Neuron (in vitro differentiated cells): ENCODE data around the gene OSTF1.

Experiments
- H2AFZ ChIP-seq: one replicate; pipeline ENCODE4 v1.6.1; 2013; ENCODE audit warnings: low read depth, mild to moderate bottlenecking, inconsistent platforms, low read length, moderate library complexity
- H3K27me3 ChIP-seq: one replicate; pipeline ENCODE4 v1.6.1; 2013; ENCODE audit warnings: low read length; ENCODE audit not compliant: insufficient read depth
- H3K36me3 ChIP-seq: one replicate; pipeline ENCODE4 v1.6.1; 2013; ENCODE audit warnings: low read length; ENCODE audit not compliant: insufficient read depth
- H3K4me1 ChIP-seq: one replicate; pipeline ENCODE4 v1.6.1; 2013; ENCODE audit warnings: low read length; ENCODE audit not compliant: insufficient read depth
- H3K4me3 ChIP-seq: 2 replicates; pipeline ENCODE4 v1.5.1; 2013; ENCODE audit warnings: mild to moderate bottlenecking, low read length, moderate library complexity
- H3K9me3 ChIP-seq: one replicate; pipeline ENCODE4 v1.6.1; 2013; ENCODE audit warnings: low read length

Gene OSTF1

GRCh38 chr9:75087824-75088645, at the start of gene OSTF1, which contains the start of gene NMRK1:
TSS of gene OSTF1 (plus strand) at chr9:75088514. CDS start at chr9:75088693, 179 bp downstream.
TSS of gene NMRK1 (minus strand) at chr9:75088155. CDS start at chr9:75083115, 5,040 bp downstream.
- peak within 1 kb of the TSS; percentile 99 for H2AFZ ChIP-seq
- H3K9me3 ChIP-seq = no peaks in the 10 kb centered on the region
- peak within 1 kb of the TSS; percentile 89 for H3K4me3 ChIP-seq
- peaks cover 14% of the 10 kb centered on the region for H3K4me1 ChIP-seq
- no peaks in the 10 kb centered on the region for H3K36me3 ChIP-seq
- no peaks in the 10 kb centered on the region for H3K27me3 ChIP-seq

GRCh38 chr9:75039009-75039408, 49.3 kb upstream of the OSTF1 start:
- no peaks in the 10 kb centered on the region for H3K9me3 ChIP-seq
- H3K27me3 ChIP-seq = no peaks in the 10 kb centered on the region
- no peak overlapping the region for H3K4me3 ChIP-seq
- H3K4me1 ChIP-seq = no peaks in the 10 kb centered on the region
- H3K36me3 ChIP-seq = no peaks in the 10 kb centered on the region
- H2AFZ ChIP-seq = no peak overlapping the region

GRCh38 chr9:75039801-75040200, 48.5 kb upstream of the OSTF1 start:
- no peak overlapping the region for H3K4me3 ChIP-seq
- H3K4me1 ChIP-seq = no peaks in the 10 kb centered on the region
- no peaks in the 10 kb centered on the region for H3K27me3 ChIP-seq
- H3K9me3 ChIP-seq = no peaks in the 10 kb centered on the region
- no peaks in the 10 kb centered on the region for H3K36me3 ChIP-seq
- H2AFZ ChIP-seq = no peak overlapping the region

- Histone ChIP-seq H3K36me3 (no peaks in the 10 kb centered on the region), H3K4me1 (no peaks in the 10 kb centered on the region), H3K4me3 (no peak overlapping the region), H3K9me3 (no peaks in the 10 kb centered on the region), H3K27me3 (no peaks in the 10 kb centered on the region), H2AFZ (no peak overlapping the region)
Measured at GRCh38 chr9:75041041-75041440, 47.3 kb upstream of the OSTF1 start.

- H3K27me3 ChIP-seq = no peaks in the 10 kb centered on the region
- H3K9me3 ChIP-seq = no peaks in the 10 kb centered on the region
Measured at GRCh38 chr9:75046725-75047345, 41.5 kb upstream of the OSTF1 start.

DNA sequence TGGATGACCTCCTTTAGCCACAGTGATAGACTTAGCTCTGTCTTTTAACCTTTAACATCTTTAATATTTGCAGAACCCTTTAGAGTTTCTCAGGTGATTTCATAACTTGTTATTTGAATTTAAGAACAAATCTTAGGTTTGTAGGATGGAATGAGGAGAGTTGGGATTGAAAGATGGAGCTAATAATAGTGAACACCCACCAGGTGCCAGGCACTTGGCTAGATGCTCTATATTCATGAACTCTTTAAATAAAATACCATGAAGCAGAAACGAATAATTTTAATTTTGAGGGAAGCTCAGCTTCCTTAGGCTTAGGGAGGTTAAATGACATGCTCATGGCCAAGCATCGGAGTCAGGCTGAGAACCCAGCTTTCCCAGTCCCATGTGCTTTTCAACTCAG, 40.8 kb upstream of the OSTF1 start:
- Histone ChIP-seq H2AFZ (no peak overlapping the region), H3K4me3 (no peak overlapping the region), H3K9me3 (no peaks in the 10 kb centered on the region), H3K27me3 (no peaks in the 10 kb centered on the region), H3K4me1 (no peaks in the 10 kb centered on the region), H3K36me3 (no peaks in the 10 kb centered on the region)

More at GRCh38 chr9:75046725-75047345, 41.5 kb upstream of the OSTF1 start:
- H3K4me3 ChIP-seq = no peak overlapping the region
- H3K36me3 ChIP-seq = no peaks in the 10 kb centered on the region
- H3K4me1 ChIP-seq = no peaks in the 10 kb centered on the region
- no peak overlapping the region for H2AFZ ChIP-seq

- Histone ChIP-seq H3K4me1 (no peaks in the 10 kb centered on the region), H3K9me3 (peaks cover 1% of the 10 kb centered on the region), H3K27me3 (no peaks in the 10 kb centered on the region), H3K36me3 (no peaks in the 10 kb centered on the region), H3K4me3 (no peak overlapping the region), H2AFZ (no peak overlapping the region)
Measured at GRCh38 chr9:75051285-75051684, 37.0 kb upstream of the OSTF1 start.

DNA sequence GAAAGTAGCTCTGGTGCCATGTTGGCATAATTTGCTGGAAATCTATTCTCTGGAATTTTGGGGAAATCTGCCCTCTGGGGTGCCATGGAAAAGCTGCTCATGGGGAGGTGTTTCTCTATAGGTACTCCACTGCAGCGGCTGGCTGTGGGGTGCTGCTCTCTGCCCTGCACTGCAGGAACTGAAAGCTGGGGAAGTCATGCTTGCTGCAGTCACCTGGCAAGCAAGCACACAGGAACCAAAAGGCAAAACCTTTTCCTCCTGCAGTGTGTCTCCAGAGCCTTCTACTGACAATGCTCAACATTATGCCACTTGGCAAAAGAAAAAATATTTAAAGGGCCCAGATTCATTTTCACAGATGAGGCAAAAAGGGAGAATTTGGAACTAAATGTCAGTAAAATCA, 34.4 kb upstream of the OSTF1 start:
- Histone ChIP-seq H3K36me3 (no peaks in the 10 kb centered on the region), H3K4me3 (no peak overlapping the region), H3K9me3 (peaks cover 1% of the 10 kb centered on the region), H3K27me3 (no peaks in the 10 kb centered on the region), H3K4me1 (no peaks in the 10 kb centered on the region), H2AFZ (no peak overlapping the region)

DNA sequence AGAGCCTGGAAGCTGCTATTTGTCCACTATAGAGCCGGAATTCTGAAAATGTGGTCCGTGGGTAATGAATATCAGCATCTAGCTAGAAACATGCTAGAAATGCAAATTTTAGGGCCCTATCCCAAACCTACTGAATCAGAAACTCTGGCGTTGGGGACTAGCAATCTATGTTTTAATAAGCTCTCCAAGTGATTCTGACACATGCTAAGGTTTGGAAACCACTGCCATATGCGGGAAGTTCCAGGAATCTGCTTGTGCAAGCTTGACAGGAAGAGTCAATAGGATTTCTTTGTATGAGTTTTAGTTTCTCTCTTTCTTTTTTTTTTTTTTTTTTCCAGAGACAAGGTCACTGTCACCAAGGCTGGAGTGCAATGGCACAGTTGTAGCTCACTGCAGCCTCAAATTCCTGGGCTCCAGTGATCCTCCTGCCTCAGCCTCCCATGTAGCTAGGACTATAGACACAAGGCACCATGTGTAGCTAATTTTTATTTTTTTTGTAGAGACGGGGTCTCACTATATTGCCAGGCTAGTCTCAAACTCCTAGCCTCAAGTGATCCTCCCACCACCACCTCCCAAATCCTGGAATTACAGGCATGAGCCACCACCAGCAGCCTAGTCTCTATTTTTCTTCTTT, 33.8 kb upstream of the OSTF1 start:
- peaks cover 1% of the 10 kb centered on the region for H3K9me3 ChIP-seq
- no peaks in the 10 kb centered on the region for H3K27me3 ChIP-seq
- H2AFZ ChIP-seq = no peak overlapping the region
- no peak overlapping the region for H3K4me3 ChIP-seq
- H3K36me3 ChIP-seq = no peaks in the 10 kb centered on the region
- H3K4me1 ChIP-seq = no peaks in the 10 kb centered on the region

- no peaks in the 10 kb centered on the region for H3K27me3 ChIP-seq
- no peaks in the 10 kb centered on the region for H3K36me3 ChIP-seq
- H2AFZ ChIP-seq = no peak overlapping the region
- H3K9me3 ChIP-seq = no peaks in the 10 kb centered on the region
- no peak overlapping the region for H3K4me3 ChIP-seq
- H3K4me1 ChIP-seq = no peaks in the 10 kb centered on the region
Measured at GRCh38 chr9:75061169-75061568, 27.1 kb upstream of the OSTF1 start.

DNA sequence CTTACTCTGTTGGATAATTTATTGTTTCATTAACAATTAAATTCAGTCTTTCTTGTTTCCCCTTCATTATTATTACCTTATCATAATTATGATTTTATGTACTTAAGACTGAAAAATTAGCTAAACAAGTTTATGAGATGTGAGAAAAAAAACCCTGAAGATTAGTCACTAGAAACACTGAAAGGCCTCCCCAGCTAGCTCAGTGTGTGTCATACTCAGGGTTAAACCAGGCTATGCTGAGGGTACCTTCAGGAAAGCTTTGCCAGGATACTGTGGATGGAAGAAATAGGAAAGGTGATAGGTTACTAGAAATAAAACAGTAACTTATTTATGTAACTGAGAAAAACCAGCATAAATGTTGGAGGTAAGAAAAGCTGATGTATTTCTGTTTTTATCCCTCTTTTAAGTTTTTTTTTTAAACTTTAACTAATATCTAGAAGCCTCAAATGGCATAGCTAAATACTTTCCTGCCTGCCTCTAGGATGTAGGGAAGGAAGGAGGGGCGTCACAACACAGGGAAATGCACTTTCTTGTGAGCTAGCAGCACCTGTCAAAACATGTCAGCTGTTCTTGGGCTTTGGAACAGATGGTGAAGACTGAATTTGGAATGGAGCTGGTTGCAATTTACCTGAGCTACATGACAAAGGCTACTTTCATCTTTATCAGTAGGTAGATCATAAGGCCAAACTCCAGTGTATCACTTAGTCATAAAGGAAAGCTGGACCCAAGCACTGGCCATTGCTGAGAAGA, 24.6 kb upstream of the OSTF1 start:
- Histone ChIP-seq H2AFZ (no peak overlapping the region), H3K36me3 (no peaks in the 10 kb centered on the region), H3K9me3 (no peaks in the 10 kb centered on the region), H3K4me1 (no peaks in the 10 kb centered on the region), H3K27me3 (no peaks in the 10 kb centered on the region), H3K4me3 (no peak overlapping the region)

GRCh38 chr9:75064307-75065025, 23.8 kb upstream of the OSTF1 start:
- peaks cover 2% of the 10 kb centered on the region for H3K4me1 ChIP-seq
- no peak overlapping the region for H3K4me3 ChIP-seq
- H2AFZ ChIP-seq = no peak overlapping the region
- no peaks in the 10 kb centered on the region for H3K27me3 ChIP-seq
- H3K9me3 ChIP-seq = no peaks in the 10 kb centered on the region
- H3K36me3 ChIP-seq = no peaks in the 10 kb centered on the region
